ENCODE results near the gene EPN3.

Gene EPN3

DNA sequence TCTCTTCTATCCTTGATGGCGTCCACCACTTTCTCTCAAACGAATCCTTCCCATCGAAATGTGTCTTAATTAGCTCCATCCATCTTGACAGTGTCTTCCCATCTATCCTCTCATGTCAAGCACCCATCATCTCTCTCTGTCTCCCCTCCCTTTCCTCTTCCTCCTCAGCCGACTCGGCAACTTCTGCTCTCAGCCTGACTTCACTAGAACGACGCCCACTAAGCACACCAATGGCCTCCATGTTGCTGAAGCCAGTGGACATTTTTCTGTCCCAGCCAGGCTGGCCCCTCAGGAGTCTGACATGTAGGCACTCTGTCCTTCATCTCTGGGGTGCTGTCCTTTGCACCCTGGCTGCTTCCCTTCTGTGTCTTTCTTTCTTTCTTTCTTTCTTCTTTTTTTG is 12.0 kb downstream of the EPN3 start:
- H3K36me3 ChIP-seq (ENCODE audit: control insufficient read depth, insufficient read depth, low read length, severe bottlenecking), result no peaks in the 10 kb centered on the region
- H3K9me3 ChIP-seq (ENCODE audit: control insufficient read depth, low read length), result no peaks in the 10 kb centered on the region
- H3K4me1 ChIP-seq (ENCODE audit: control insufficient read depth, insufficient read depth, low read length), result peaks cover 25% of the 10 kb centered on the region
- no peak overlapping the region for H3K4me3 ChIP-seq (ENCODE audit: low read length)
- DNase-seq (ENCODE audit: low read depth), result no peak
- no peak overlapping the region for H3K9ac ChIP-seq (ENCODE audit: low read length)
- H3K27me3 ChIP-seq (replicated peaks; ENCODE audit: control insufficient read depth, insufficient read depth, low read length), result peaks cover 4% of the 10 kb centered on the region

- Histone ChIP-seq H3K4me1 (ENCODE audit: control insufficient read depth, insufficient read depth, low read length) (peaks cover 25% of the 10 kb centered on the region), H3K9ac (ENCODE audit: low read length) (no peak overlapping the region), H3K36me3 (ENCODE audit: control insufficient read depth, insufficient read depth, low read length, severe bottlenecking) (no peaks in the 10 kb centered on the region), H3K27me3 (replicated peaks; ENCODE audit: control insufficient read depth, insufficient read depth, low read length) (peaks cover 4% of the 10 kb centered on the region), H3K4me3 (ENCODE audit: low read length) (no peak overlapping the region), H3K9me3 (ENCODE audit: control insufficient read depth, low read length) (no peaks in the 10 kb centered on the region)
- DNase-seq (ENCODE audit: low read depth), result no peak
Observed at GRCh38 chr17:50545311-50545710, 12.8 kb downstream of the EPN3 start.

DNA sequence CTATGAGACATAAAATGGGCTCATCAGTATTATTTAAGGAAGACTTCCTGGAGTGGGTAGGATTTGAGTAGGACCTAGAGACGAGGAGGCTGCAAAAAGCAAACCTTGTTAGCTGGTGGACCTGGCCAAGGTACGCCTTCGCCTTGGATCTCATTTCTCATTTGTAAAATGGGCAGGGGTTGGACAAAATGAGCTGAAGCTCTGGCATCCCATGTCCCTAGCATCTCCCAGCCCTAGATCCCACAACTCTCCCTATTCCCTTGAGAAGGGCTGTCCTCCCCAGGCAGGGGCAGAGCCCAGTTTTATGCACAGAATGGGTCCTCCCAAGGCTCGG is 14.1 kb downstream of the EPN3 start:
- peaks cover 17% of the 10 kb centered on the region for H3K4me1 ChIP-seq (ENCODE audit: control insufficient read depth, insufficient read depth, low read length)
- no peak for DNase-seq (ENCODE audit: low read depth)
- no peaks in the 10 kb centered on the region for H3K9me3 ChIP-seq (ENCODE audit: control insufficient read depth, low read length)
- no peak overlapping the region for H3K4me3 ChIP-seq (ENCODE audit: low read length)
- peak overlapping the region; percentile 92 for H3K9ac ChIP-seq (ENCODE audit: low read length)
- no peaks in the 10 kb centered on the region for H3K36me3 ChIP-seq (ENCODE audit: control insufficient read depth, insufficient read depth, low read length, severe bottlenecking)
- H3K27me3 ChIP-seq (replicated peaks; ENCODE audit: control insufficient read depth, insufficient read depth, low read length), result peaks cover 4% of the 10 kb centered on the region

DNA sequence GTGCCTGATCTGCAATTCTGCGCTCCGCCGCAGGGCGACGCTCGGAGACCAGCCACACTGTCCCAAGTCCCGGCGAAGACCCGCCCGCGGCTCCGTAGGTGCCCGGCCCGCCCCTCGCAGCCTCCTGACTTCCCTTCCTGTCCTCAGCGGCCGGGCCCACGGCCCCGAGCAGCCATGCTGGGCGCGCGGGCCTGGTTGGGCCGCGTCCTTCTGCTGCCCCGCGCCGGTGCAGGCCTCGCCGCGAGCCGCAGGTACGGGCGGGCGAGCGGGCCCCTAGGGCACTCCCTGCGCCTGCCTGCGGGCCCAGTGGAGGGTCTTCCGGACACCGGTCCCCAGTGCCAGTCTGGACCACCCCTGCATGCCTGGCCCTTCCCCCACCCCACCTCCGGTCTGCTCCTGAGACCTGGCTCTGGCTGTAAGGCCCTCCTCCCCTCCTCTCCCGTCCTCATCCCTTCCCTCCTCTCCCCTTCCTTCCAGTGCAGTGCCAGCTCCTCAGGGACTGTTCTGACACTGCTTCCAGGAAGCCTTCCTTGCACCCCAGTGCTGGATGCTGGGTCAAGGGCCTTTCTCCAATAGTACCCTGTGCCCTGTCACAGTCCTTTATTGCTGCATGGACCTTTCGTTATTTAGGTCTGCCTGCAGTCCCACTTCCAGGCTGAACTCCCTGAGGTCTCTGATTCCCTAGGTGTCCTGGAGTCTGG is 14.7 kb downstream of the EPN3 start, which contains the start of gene SPATA20:
TSS of gene SPATA20 (plus strand) at position 140 of the 701 bp plus-strand sequence. CDS start at position 175, 35 bp downstream.
- peak within 1 kb of the TSS; percentile 87 for H3K4me3 ChIP-seq (ENCODE audit: low read length)
- H3K36me3 ChIP-seq (ENCODE audit: control insufficient read depth, insufficient read depth, low read length, severe bottlenecking), result no peaks in the 10 kb centered on the region
- DNase-seq (ENCODE audit: low read depth), result peak; percentile 97
- H3K9ac ChIP-seq (ENCODE audit: low read length), result peak within 1 kb of the TSS; percentile 92
- H3K27me3 ChIP-seq (replicated peaks; ENCODE audit: control insufficient read depth, insufficient read depth, low read length), result peaks cover 4% of the 10 kb centered on the region
- H3K9me3 ChIP-seq (ENCODE audit: control insufficient read depth, low read length), result no peaks in the 10 kb centered on the region
- H3K4me1 ChIP-seq (ENCODE audit: control insufficient read depth, insufficient read depth, low read length), result peaks cover 15% of the 10 kb centered on the region

GRCh38 chr17:50547736-50548083 is 15.2 kb downstream of the EPN3 start:
- Histone ChIP-seq H3K36me3 (ENCODE audit: control insufficient read depth, insufficient read depth, low read length, severe bottlenecking) (no peaks in the 10 kb centered on the region), H3K4me3 (ENCODE audit: low read length) (peak overlapping the region; percentile 87), H3K9ac (ENCODE audit: low read length) (peak overlapping the region; percentile 92), H3K27me3 (replicated peaks; ENCODE audit: control insufficient read depth, insufficient read depth, low read length) (peaks cover 4% of the 10 kb centered on the region), H3K4me1 (ENCODE audit: control insufficient read depth, insufficient read depth, low read length) (peaks cover 10% of the 10 kb centered on the region), H3K9me3 (ENCODE audit: control insufficient read depth, low read length) (no peaks in the 10 kb centered on the region)
- no peak for DNase-seq (ENCODE audit: low read depth)

GRCh38 chr17:50548831-50549230 is 16.3 kb downstream of the EPN3 start:
- no peaks in the 10 kb centered on the region for H3K9me3 ChIP-seq (ENCODE audit: control insufficient read depth, low read length)
- no peak overlapping the region for H3K9ac ChIP-seq (ENCODE audit: low read length)
- no peaks in the 10 kb centered on the region for H3K36me3 ChIP-seq (ENCODE audit: control insufficient read depth, insufficient read depth, low read length, severe bottlenecking)
- DNase-seq (ENCODE audit: low read depth), result no peak
- peaks cover 6% of the 10 kb centered on the region for H3K4me1 ChIP-seq (ENCODE audit: control insufficient read depth, insufficient read depth, low read length)
- H3K4me3 ChIP-seq (ENCODE audit: low read length), result no peak overlapping the region
- H3K27me3 ChIP-seq (replicated peaks; ENCODE audit: control insufficient read depth, insufficient read depth, low read length), result peaks cover 4% of the 10 kb centered on the region

DNA sequence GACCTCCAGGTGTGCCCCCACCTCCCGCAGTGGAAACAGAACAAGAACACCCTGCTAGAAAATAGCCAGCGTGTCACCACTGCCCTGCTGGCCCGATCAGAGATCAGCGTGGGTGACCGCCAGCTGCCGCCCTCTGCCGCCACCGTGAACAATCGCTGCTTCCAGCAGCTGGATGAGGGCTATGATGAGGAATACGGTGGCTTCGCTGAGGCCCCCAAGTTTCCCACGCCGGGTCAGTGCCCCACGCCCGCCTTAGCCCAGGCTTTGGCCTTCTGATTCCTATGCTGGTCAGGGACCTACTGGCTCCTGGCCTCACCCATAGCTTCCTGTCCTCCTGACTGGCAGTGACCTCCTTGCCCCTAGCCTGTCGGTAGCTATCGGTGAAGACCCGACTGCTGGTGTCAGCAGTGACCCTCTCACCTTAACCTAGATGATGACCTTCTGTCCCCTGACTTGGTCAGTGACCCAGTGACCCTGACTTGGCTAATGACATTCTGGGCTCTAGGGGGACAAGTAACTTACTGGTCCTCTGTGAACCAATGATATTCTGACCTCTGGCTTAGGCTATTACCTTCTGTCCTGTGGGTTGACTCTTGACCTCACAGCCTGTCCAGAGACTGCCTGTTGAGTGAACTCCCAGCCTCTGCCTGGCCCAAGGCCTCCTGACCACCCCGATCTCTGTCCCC is 16.9 kb downstream of the EPN3 start:
- H3K4me3 ChIP-seq (ENCODE audit: low read length), result no peak overlapping the region
- peaks cover 6% of the 10 kb centered on the region for H3K4me1 ChIP-seq (ENCODE audit: control insufficient read depth, insufficient read depth, low read length)
- H3K9ac ChIP-seq (ENCODE audit: low read length), result no peak overlapping the region
- no peaks in the 10 kb centered on the region for H3K36me3 ChIP-seq (ENCODE audit: control insufficient read depth, insufficient read depth, low read length, severe bottlenecking)
- peaks cover 4% of the 10 kb centered on the region for H3K27me3 ChIP-seq (replicated peaks; ENCODE audit: control insufficient read depth, insufficient read depth, low read length)
- no peaks in the 10 kb centered on the region for H3K9me3 ChIP-seq (ENCODE audit: control insufficient read depth, low read length)
- DNase-seq (ENCODE audit: low read depth), result no peak

- peaks cover 6% of the 10 kb centered on the region for H3K4me1 ChIP-seq (ENCODE audit: control insufficient read depth, insufficient read depth, low read length)
- H3K9ac ChIP-seq (ENCODE audit: low read length), result no peak overlapping the region
- peaks cover 4% of the 10 kb centered on the region for H3K27me3 ChIP-seq (replicated peaks; ENCODE audit: control insufficient read depth, insufficient read depth, low read length)
- no peak overlapping the region for H3K4me3 ChIP-seq (ENCODE audit: low read length)
- no peaks in the 10 kb centered on the region for H3K36me3 ChIP-seq (ENCODE audit: control insufficient read depth, insufficient read depth, low read length, severe bottlenecking)
- no peak for DNase-seq (ENCODE audit: low read depth)
- no peaks in the 10 kb centered on the region for H3K9me3 ChIP-seq (ENCODE audit: control insufficient read depth, low read length)
Observed at GRCh38 chr17:50549969-50550368, 17.4 kb downstream of the EPN3 start.

- Histone ChIP-seq H3K4me3 (ENCODE audit: low read length) (no peak overlapping the region), H3K9ac (ENCODE audit: low read length) (no peak overlapping the region), H3K36me3 (ENCODE audit: control insufficient read depth, insufficient read depth, low read length, severe bottlenecking) (peaks cover 7% of the 10 kb centered on the region), H3K4me1 (ENCODE audit: control insufficient read depth, insufficient read depth, low read length) (peaks cover 6% of the 10 kb centered on the region), H3K9me3 (ENCODE audit: control insufficient read depth, low read length) (no peaks in the 10 kb centered on the region), H3K27me3 (replicated peaks; ENCODE audit: control insufficient read depth, insufficient read depth, low read length) (peaks cover 4% of the 10 kb centered on the region)
- peak; percentile 96 for DNase-seq (ENCODE audit: low read depth)
Observed at GRCh38 chr17:50550661-50551432, 18.3 kb downstream of the EPN3 start.

DNA sequence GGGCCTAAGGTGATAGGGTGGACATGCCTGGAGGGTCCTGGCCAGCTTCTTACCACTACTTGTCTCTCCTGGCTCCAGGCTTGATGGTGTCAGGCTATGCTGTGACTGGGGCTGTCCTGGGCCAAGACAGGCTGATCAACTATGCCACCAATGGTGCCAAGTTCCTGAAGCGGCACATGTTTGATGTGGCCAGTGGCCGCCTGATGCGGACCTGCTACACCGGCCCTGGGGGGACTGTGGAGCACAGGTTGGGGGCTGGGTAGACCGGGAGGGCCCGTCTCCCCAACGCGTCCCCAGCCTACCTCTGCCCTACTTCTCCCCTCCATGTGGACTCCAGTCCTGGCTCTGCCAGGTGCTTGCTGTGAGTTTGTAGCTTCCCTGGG is 18.9 kb downstream of the EPN3 start:
- DNase-seq (ENCODE audit: low read depth), result no peak
- Histone ChIP-seq H3K27me3 (replicated peaks; ENCODE audit: control insufficient read depth, insufficient read depth, low read length) (peaks cover under 1% of the 10 kb centered on the region), H3K36me3 (ENCODE audit: control insufficient read depth, insufficient read depth, low read length, severe bottlenecking) (peaks cover 7% of the 10 kb centered on the region), H3K4me1 (ENCODE audit: control insufficient read depth, insufficient read depth, low read length) (peaks cover 6% of the 10 kb centered on the region), H3K4me3 (ENCODE audit: low read length) (no peak overlapping the region), H3K9ac (ENCODE audit: low read length) (no peak overlapping the region), H3K9me3 (ENCODE audit: control insufficient read depth, low read length) (no peaks in the 10 kb centered on the region)

DNA sequence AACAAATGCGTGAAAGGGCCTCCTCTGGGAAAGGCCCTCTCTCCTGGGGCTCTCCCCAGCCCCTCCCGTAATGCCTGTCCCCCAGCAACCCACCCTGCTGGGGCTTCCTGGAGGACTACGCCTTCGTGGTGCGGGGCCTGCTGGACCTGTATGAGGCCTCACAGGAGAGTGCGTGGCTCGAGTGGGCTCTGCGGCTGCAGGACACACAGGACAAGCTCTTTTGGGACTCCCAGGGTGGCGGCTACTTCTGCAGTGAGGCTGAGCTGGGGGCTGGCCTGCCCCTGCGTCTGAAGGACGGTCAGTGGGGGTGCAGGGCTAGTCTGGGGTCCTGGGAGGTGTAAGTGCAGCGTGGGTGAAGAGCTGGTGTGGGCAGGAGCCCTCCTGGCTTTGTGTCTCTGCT is 19.3 kb downstream of the EPN3 start:
- no peak for DNase-seq (ENCODE audit: low read depth)
- no peak overlapping the region for H3K4me3 ChIP-seq (ENCODE audit: low read length)
- H3K27me3 ChIP-seq (replicated peaks; ENCODE audit: control insufficient read depth, insufficient read depth, low read length), result no peaks in the 10 kb centered on the region
- H3K9ac ChIP-seq (ENCODE audit: low read length), result no peak overlapping the region
- peaks cover 6% of the 10 kb centered on the region for H3K4me1 ChIP-seq (ENCODE audit: control insufficient read depth, insufficient read depth, low read length)
- no peaks in the 10 kb centered on the region for H3K9me3 ChIP-seq (ENCODE audit: control insufficient read depth, low read length)
- H3K36me3 ChIP-seq (ENCODE audit: control insufficient read depth, insufficient read depth, low read length, severe bottlenecking), result peaks cover 7% of the 10 kb centered on the region

Measured in adipocyte (in vitro differentiated cells).